GM23248 (cell line): ENCODE measurements around the gene NEU4. TPM values are rescaled to one million over a fixed set of nuclear protein-coding genes. Genes with fewer than 3 reads are reported as not detected.

Source experiments
- DNase-seq: peaks from one replicate; pipeline ENCODE4 v3.0.0-alpha.2; 2015
- H2AFZ ChIP-seq: fragments of 200-600 bp; sonication (generic); 2 replicates; pipeline ENCODE4 v1.6.1; 2016; ENCODE audit warnings: antibody characterized with exemption
- H3F3A ChIP-seq: fragments of 200-600 bp; sonication (generic); 2 replicates; pipeline ENCODE4 v1.6.1; 2016; ENCODE audit warnings: mild to moderate bottlenecking, antibody characterized with exemption, mixed run types; ENCODE audit not compliant: insufficient read depth
- H3K27ac ChIP-seq: fragments of 200-600 bp; sonication (generic); 2 replicates; pipeline ENCODE4 v1.5.1; 2016; ENCODE audit warnings: mild to moderate bottlenecking
- H3K27me3 ChIP-seq: fragments of 200-600 bp; sonication (generic); replicated peaks from 2 replicates; pipeline ENCODE4 v1.6.1; 2016; ENCODE audit warnings: mild to moderate bottlenecking; ENCODE audit not compliant: insufficient read depth
- H3K36me3 ChIP-seq: fragments of 200-600 bp; sonication (generic); 2 replicates; pipeline ENCODE4 v1.6.1; 2016; ENCODE audit warnings: low read depth, mild to moderate bottlenecking
- H3K4me1 ChIP-seq: fragments of 200-600 bp; sonication (generic); 2 replicates; pipeline ENCODE4 v1.6.1; 2016; ENCODE audit warnings: mild to moderate bottlenecking; ENCODE audit not compliant: insufficient read depth
- H3K4me2 ChIP-seq: fragments of 200-600 bp; sonication (generic); one replicate; pipeline ENCODE4 v1.6.1; 2016; ENCODE audit warnings: mild to moderate bottlenecking; ENCODE audit not compliant: unreplicated experiment
- H3K4me3 ChIP-seq: fragments of 200-600 bp; sonication (generic); 2 replicates; pipeline ENCODE4 v1.5.1; 2016; ENCODE audit warnings: mild to moderate bottlenecking
- H3K79me2 ChIP-seq: fragments of 200-600 bp; sonication (generic); 2 replicates; pipeline ENCODE4 v1.6.1; 2016; ENCODE audit warnings: mild to moderate bottlenecking; ENCODE audit not compliant: insufficient read depth
- H3K9ac ChIP-seq: fragments of 200-600 bp; sonication (generic); 2 replicates; pipeline ENCODE4 v1.6.1; 2016; ENCODE audit warnings: mild to moderate bottlenecking
- H3K9me2 ChIP-seq: fragments of 200-600 bp; sonication (generic); 2 replicates; pipeline ENCODE4 v1.6.1; 2016; ENCODE audit warnings: mixed run types, mild to moderate bottlenecking, moderate library complexity; ENCODE audit not compliant: insufficient read depth
- H3K9me3 ChIP-seq: fragments of 200-600 bp; sonication (generic); one replicate; pipeline ENCODE4 v1.6.1; 2017; ENCODE audit warnings: low read depth
- H4K20me1 ChIP-seq: fragments of 200-600 bp; sonication (generic); 2 replicates; pipeline ENCODE4 v1.6.0; 2016; ENCODE audit not compliant: insufficient read depth
- EZH2 ChIP-seq: fragments of 200-600 bp; sonication (generic); IDR thresholded peaks from 2 replicates; pipeline ENCODE4 v1.6.1; 2018; ENCODE audit warnings: antibody characterized with exemption, mild to moderate bottlenecking; ENCODE audit not compliant: insufficient read depth, poor library complexity, severe bottlenecking
- EZH2phosphoT487 ChIP-seq: fragments of 200-600 bp; sonication (generic); IDR thresholded peaks from 2 replicates; pipeline ENCODE4 v1.6.1; 2018; ENCODE audit warnings: antibody characterized with exemption, moderate library complexity, mild to moderate bottlenecking, low read depth; ENCODE audit not compliant: insufficient read depth
- WGBS, 2 experiments: methylation state at CpG; one replicate each; pipeline ENCODE4 v1.1.6; 2015 to 2017; ENCODE audit warnings: low lambda C conversion rate in 2 of 2, low coverage in 1 of 2; ENCODE audit errors: missing lambda C conversion rate in 2 of 2; 5-methylcytosine and 5-hydroxymethylcytosine counted together
- in situ Hi-C: fragments of 300-500 bp; cut with MboI; formaldehyde crosslinking; loops from 2 replicates; pipeline ENCODE4 v1.15.0; 2020
- polyA plus RNA-seq: library from polyadenylated mRNA; unstranded; fragments of >200 nt; fragmentation: Nextera tagmentation; extraction: Ambion mirVana; gene quantifications from 2 replicates; pipeline ENCODE4 v1.2.1, GENCODE V29; 2016
- total RNA-seq: library from RNA; depleted of rRNA; stranded (reverse); fragments of >200 nt; shearing (Covaris generic); gene quantifications from 2 replicates; pipeline ENCODE4 v1.2.3, GENCODE V29; 2014

Gene NEU4
- total and polyA plus RNA-seq, 2 experiments from 2014 or later, result not detected

GRCh38 chr2:241842620-241843211 is 33.7 kb downstream of the NEU4 start:
- Histone ChIP-seq H3F3A (no peaks in the 10 kb centered on the region), H3K9ac (no peak overlapping the region), H3K79me2 (no peaks in the 10 kb centered on the region), H3K4me3 (no peak overlapping the region), H3K27me3 (peaks cover 32% of the 10 kb centered on the region), H3K9me3 (no peaks in the 10 kb centered on the region), H2AFZ (no peak overlapping the region), H4K20me1 (no peaks in the 10 kb centered on the region), H3K4me2 (no peak overlapping the region), H3K27ac (no peak overlapping the region), H3K9me2 (no peaks in the 10 kb centered on the region), H3K4me1 (no peaks in the 10 kb centered on the region), H3K36me3 (no peaks in the 10 kb centered on the region)
- WGBS, 2 experiments, result 89 to 90% methylated on average over 28 to 29 of the region's 29 CpGs
- in situ Hi-C loops, result no loop called here
- TF ChIP-seq EZH2 (no peak), EZH2phosphoT487 (no peak)
- DNase-seq, result no peak

DNA sequence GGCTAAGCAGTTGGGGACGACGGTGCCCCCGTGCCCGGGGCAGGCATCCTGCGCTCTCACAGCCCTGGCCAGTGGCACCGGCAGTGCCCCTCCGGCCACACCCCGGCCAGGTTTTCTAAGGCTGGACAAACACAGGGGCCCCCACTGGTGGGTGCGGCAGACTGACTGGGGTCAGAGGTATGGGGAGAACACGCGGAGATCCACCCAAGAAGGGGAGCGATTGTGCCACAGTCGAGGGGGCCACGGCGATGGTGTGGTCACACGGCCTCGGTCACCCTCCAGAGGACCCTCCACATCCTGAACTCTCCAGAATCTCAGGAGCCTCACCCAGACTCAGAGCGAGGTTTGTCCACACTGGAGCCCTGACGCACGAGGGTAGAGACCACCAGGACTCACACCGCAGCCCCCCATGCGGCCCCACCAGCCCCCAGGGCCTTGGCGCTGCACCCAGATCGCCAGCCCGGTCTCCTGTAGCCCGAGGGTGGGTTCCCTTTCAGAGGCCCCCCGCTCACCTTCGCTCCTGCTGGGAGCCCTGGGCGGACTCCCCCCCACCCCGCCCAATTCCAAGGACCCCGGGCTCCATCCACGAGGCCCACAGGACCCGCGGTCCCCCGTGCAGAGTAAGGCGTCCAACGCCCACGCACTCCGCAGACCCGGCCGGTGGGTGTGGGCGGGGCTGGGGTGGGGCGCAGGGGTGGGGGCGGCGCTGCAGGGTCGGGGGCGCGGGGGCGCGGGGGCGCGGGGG is 34.5 kb downstream of the NEU4 start:
- DNase-seq, result no peak
- no peaks in the 10 kb centered on the region for H4K20me1 ChIP-seq
- no peak overlapping the region for H3K4me3 ChIP-seq
- no peaks in the 10 kb centered on the region for H3K79me2 ChIP-seq
- no peaks in the 10 kb centered on the region for H3F3A ChIP-seq
- H3K27ac ChIP-seq, result no peak overlapping the region
- H3K4me1 ChIP-seq, result no peaks in the 10 kb centered on the region
- peaks cover 24% of the 10 kb centered on the region for H3K27me3 ChIP-seq
- 66 to 87% methylated on average over 27 to 40 of the region's 52 CpGs for WGBS, 2 experiments
- no peak for TF ChIP-seq EZH2phosphoT487
- TF ChIP-seq EZH2, result no peak
- H3K9me3 ChIP-seq, result no peaks in the 10 kb centered on the region
- no peak overlapping the region for H3K4me2 ChIP-seq
- no peaks in the 10 kb centered on the region for H3K9me2 ChIP-seq
- in situ Hi-C loops, result no loop called here
- no peak overlapping the region for H2AFZ ChIP-seq
- no peaks in the 10 kb centered on the region for H3K36me3 ChIP-seq
- H3K9ac ChIP-seq, result no peak overlapping the region

GRCh38 chr2:241844066-241844728 is 35.2 kb downstream of the NEU4 start:
- Histone ChIP-seq H3K9me2 (no peaks in the 10 kb centered on the region), H3F3A (no peaks in the 10 kb centered on the region), H3K4me1 (no peaks in the 10 kb centered on the region), H2AFZ (peak overlapping the region; percentile 75), H3K27me3 (peaks cover 21% of the 10 kb centered on the region), H3K9ac (peak overlapping the region; percentile 63), H3K36me3 (no peaks in the 10 kb centered on the region), H3K4me2 (peak overlapping the region; percentile 77), H3K79me2 (no peaks in the 10 kb centered on the region), H3K4me3 (peak overlapping the region; percentile 50), H3K27ac (no peak overlapping the region), H3K9me3 (no peaks in the 10 kb centered on the region), H4K20me1 (no peaks in the 10 kb centered on the region)
- DNase-seq, result peak; percentile 86
- in situ Hi-C loops, result no loop called here
- 4% methylated on average over 26 to 39 of the region's 65 CpGs for WGBS, 2 experiments
- TF ChIP-seq EZH2phosphoT487 (no peak), EZH2 (no peak)

GRCh38 chr2:241844831-241845578 is 36.0 kb downstream of the NEU4 start:
- no peaks in the 10 kb centered on the region for H3K4me1 ChIP-seq
- no peaks in the 10 kb centered on the region for H3K9me3 ChIP-seq
- TF ChIP-seq EZH2phosphoT487 (no peak), EZH2 (no peak)
- DNase-seq, result no peak
- peaks cover 21% of the 10 kb centered on the region for H3K27me3 ChIP-seq
- H3K36me3 ChIP-seq, result no peaks in the 10 kb centered on the region
- in situ Hi-C loops, result no loop called here
- 39 to 42% methylated on average over 37 of the region's 37 CpGs for WGBS, 2 experiments
- no peaks in the 10 kb centered on the region for H3K79me2 ChIP-seq
- peak overlapping the region; percentile 50; the same call in 1 of the 2 replicates for H3K4me3 ChIP-seq
- peak overlapping the region; percentile 75 for H2AFZ ChIP-seq
- H3K4me2 ChIP-seq, result peak overlapping the region; percentile 77
- H3K27ac ChIP-seq, result no peak overlapping the region
- H3F3A ChIP-seq, result no peaks in the 10 kb centered on the region
- H4K20me1 ChIP-seq, result no peaks in the 10 kb centered on the region
- H3K9me2 ChIP-seq, result no peaks in the 10 kb centered on the region
- peak overlapping the region; percentile 63 for H3K9ac ChIP-seq
